Peyer's patch (tissue), 4 donors: ENCODE measurements around the gene LST1.

Experiments used
- POLR2A ChIP-seq, 2 donors: fragments of 450-650 bp; IDR thresholded peaks; one replicate each; pipeline ENCODE4 v1.5.1; 2017; ENCODE audit warnings: antibody characterized with exemption in 2 of 2, mild to moderate bottlenecking in 2 of 2, moderate library complexity in 2 of 2
- TF ChIP-seq, protein P1 (sequence below), 6 experiments: fragments of 450-650 bp in 4 of 6; fragments of 200-600 bp in 2 of 6; sonication (generic) in 1 of 6; IDR thresholded peaks; one replicate each; pipeline ENCODE4 v1.5.1; 2017 to 2019; ENCODE audit warnings: antibody characterized with exemption in 6 of 6, mild to moderate bottlenecking in 3 of 6, moderate library complexity in 1 of 6

DNA sequence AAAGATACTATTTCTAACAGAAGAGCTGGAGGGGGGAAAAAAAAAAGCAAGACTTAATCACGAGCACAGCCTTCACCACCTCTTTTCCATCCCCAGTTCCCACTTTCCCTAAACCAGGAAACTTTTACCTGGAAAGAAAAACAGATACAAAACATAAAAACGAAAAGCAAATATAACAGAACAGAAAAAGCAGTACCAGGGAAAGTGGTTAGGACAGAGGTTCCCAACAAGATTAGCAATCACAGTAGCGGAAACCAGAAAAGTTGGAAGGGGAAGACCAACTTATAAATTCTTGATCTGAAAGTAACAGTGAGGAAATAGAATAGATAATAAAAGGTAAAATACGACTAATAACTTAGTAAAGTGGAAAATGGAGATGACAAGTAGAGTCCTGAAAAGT lies 45.4 kb upstream of the LST1 start:
- TF ChIP-seq, protein P1, sequence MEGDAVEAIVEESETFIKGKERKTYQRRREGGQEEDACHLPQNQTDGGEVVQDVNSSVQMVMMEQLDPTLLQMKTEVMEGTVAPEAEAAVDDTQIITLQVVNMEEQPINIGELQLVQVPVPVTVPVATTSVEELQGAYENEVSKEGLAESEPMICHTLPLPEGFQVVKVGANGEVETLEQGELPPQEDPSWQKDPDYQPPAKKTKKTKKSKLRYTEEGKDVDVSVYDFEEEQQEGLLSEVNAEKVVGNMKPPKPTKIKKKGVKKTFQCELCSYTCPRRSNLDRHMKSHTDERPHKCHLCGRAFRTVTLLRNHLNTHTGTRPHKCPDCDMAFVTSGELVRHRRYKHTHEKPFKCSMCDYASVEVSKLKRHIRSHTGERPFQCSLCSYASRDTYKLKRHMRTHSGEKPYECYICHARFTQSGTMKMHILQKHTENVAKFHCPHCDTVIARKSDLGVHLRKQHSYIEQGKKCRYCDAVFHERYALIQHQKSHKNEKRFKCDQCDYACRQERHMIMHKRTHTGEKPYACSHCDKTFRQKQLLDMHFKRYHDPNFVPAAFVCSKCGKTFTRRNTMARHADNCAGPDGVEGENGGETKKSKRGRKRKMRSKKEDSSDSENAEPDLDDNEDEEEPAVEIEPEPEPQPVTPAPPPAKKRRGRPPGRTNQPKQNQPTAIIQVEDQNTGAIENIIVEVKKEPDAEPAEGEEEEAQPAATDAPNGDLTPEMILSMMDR (IDR thresholded peaks at IDR 0.05) = no peak
- no peak for TF ChIP-seq POLR2A (IDR thresholded peaks at IDR 0.05)
